Activated CD4-positive, CD25-positive, alpha-beta regulatory T cell treated with anti-CD3 and anti-CD28 coated beads, Interleukin-2, amount 50 U/mL, for 16 hours (primary cell): Measurements from ENCODE around the gene MTHFSD.

Source experiments
- DNase-seq: peaks from one replicate; pipeline ENCODE4 v3.0.0-alpha.2; 2020; ENCODE audit warnings: low read depth, low spot score

The MTHFSD gene

GRCh38 chr16:86502856-86503748 lies 51.9 kb downstream of the MTHFSD start:
- DNase-seq: no peak

- no peak for DNase-seq
Observed at GRCh38 chr16:86501989-86502855, 52.8 kb downstream of the MTHFSD start.

- no peak for DNase-seq
Observed at GRCh38 chr16:86500708-86501510, 54.1 kb downstream of the MTHFSD start.

GRCh38 chr16:86499889-86500707 lies 54.9 kb downstream of the MTHFSD start:
- DNase-seq: no peak

- no peak for DNase-seq
Observed at GRCh38 chr16:86499440-86499786, 55.6 kb downstream of the MTHFSD start.

GRCh38 chr16:86498671-86499439 lies 56.2 kb downstream of the MTHFSD start:
- no peak for DNase-seq

- no peak for DNase-seq
Observed at GRCh38 chr16:86498155-86498670, 56.8 kb downstream of the MTHFSD start.

GRCh38 chr16:86497551-86498021 lies 57.4 kb downstream of the MTHFSD start:
- no peak for DNase-seq

- no peak for DNase-seq
Observed at GRCh38 chr16:86496929-86497461, 58.0 kb downstream of the MTHFSD start.

- DNase-seq: no peak
Observed at GRCh38 chr16:86496262-86496928, 58.6 kb downstream of the MTHFSD start.

- no peak for DNase-seq
Observed at GRCh38 chr16:86495756-86496261, 59.2 kb downstream of the MTHFSD start.

GRCh38 chr16:86495357-86495701 lies 59.7 kb downstream of the MTHFSD start:
- no peak for DNase-seq

- no peak for DNase-seq
Observed at GRCh38 chr16:86494565-86495356, 60.3 kb downstream of the MTHFSD start.

- DNase-seq: no peak
Observed at GRCh38 chr16:86494039-86494564, 60.9 kb downstream of the MTHFSD start.

- no peak for DNase-seq
Observed at GRCh38 chr16:86492961-86493629, 61.9 kb downstream of the MTHFSD start.

- no peak for DNase-seq
Observed at GRCh38 chr16:86492267-86492960, 62.6 kb downstream of the MTHFSD start.

- DNase-seq: no peak
Observed at GRCh38 chr16:86491640-86492023, 63.4 kb downstream of the MTHFSD start.
